HFFc6 (cell line): Measurements from ENCODE around the gene THEM5. TPM values are rescaled to one million over a fixed set of nuclear protein-coding genes. Genes with fewer than 3 reads are reported as not detected.
A peak's percentile ranks its signal among the peaks of the same experiment; 100 is the strongest.

ENCODE experiments used
- DNase-seq: peaks from one replicate; pipeline ENCODE4 v3.0.0-alpha.2; 2018
- H3K27ac Mint-ChIP-seq: 2 replicates; pipeline ENCODE4 v1.8.0; 2020; ENCODE audit warnings: mild to moderate bottlenecking, mixed read lengths
- H3K27me3 Mint-ChIP-seq: 2 replicates; pipeline ENCODE4 v1.8.0; 2021; ENCODE audit warnings: mild to moderate bottlenecking, moderate library complexity, mixed read lengths; ENCODE audit not compliant: insufficient read depth
- H3K36me3 Mint-ChIP-seq: 2 replicates; pipeline ENCODE4 v1.8.0; 2021; ENCODE audit warnings: low read depth, mixed read lengths
- H3K4me1 Mint-ChIP-seq: 2 replicates; pipeline ENCODE4 v1.8.0; 2020; ENCODE audit warnings: low read depth, mixed read lengths
- H3K4me3 Mint-ChIP-seq: 2 replicates; pipeline ENCODE4 v1.8.0; 2020; ENCODE audit warnings: mild to moderate bottlenecking, moderate library complexity, mixed read lengths
- H3K9me3 Mint-ChIP-seq: 2 replicates; pipeline ENCODE4 v1.8.0; 2020; ENCODE audit warnings: mild to moderate bottlenecking, mixed read lengths
- CTCF ChIP-seq: fragments of 200-600 bp; sonication (generic); IDR thresholded peaks from 2 replicates; pipeline ENCODE4 v1.5.0; 2021; ENCODE audit warnings: antibody characterized with exemption, mild to moderate bottlenecking
- total RNA-seq, 6 experiments: library from RNA; stranded (reverse); fragmentation: NEBNext Ultra II Directional; extraction: Animal tissue kit (Norgen Biotek cat#: 25700); gene quantifications; 2 replicates in 1 of 6; 3 replicates in 5 of 6; pipeline ENCODE4 v1.2.3, GENCODE V29; 2021

The THEM5 gene
- total RNA-seq, 6 experiments from 2014 or later: not detected

- no peak for TF ChIP-seq CTCF
- no peaks in the 10 kb centered on the region for H3K9me3 Mint-ChIP-seq
- peak overlapping the region; percentile 61 for H3K27ac Mint-ChIP-seq
- no peak overlapping the region for H3K4me3 Mint-ChIP-seq
- no peak for DNase-seq
- peaks cover 14% of the 10 kb centered on the region for H3K4me1 Mint-ChIP-seq
- no peaks in the 10 kb centered on the region for H3K36me3 Mint-ChIP-seq
- H3K27me3 Mint-ChIP-seq: peaks cover 15% of the 10 kb centered on the region
These were observed 13.8 kb upstream of the THEM5 start for GRCh38 chr1:151867321-151867720.

GRCh38 chr1:151864411-151864810, 10.9 kb upstream of the THEM5 start:
- no peaks in the 10 kb centered on the region for H3K36me3 Mint-ChIP-seq
- H3K27me3 Mint-ChIP-seq: peaks cover 22% of the 10 kb centered on the region
- H3K9me3 Mint-ChIP-seq: no peaks in the 10 kb centered on the region
- peaks cover 14% of the 10 kb centered on the region for H3K4me1 Mint-ChIP-seq
- H3K27ac Mint-ChIP-seq: no peak overlapping the region
- DNase-seq: no peak
- no peak for TF ChIP-seq CTCF
- H3K4me3 Mint-ChIP-seq: no peak overlapping the region

- H3K4me3 Mint-ChIP-seq: no peak overlapping the region
- no peak for DNase-seq
- TF ChIP-seq CTCF: no peak
- H3K36me3 Mint-ChIP-seq: no peaks in the 10 kb centered on the region
- H3K27me3 Mint-ChIP-seq: peaks cover 22% of the 10 kb centered on the region
- H3K4me1 Mint-ChIP-seq: peaks cover 14% of the 10 kb centered on the region
- H3K9me3 Mint-ChIP-seq: no peaks in the 10 kb centered on the region
- H3K27ac Mint-ChIP-seq: no peak overlapping the region
These were observed 9.1 kb upstream of the THEM5 start for GRCh38 chr1:151862604-151863003.

GRCh38 chr1:151860504-151861187, 7.1 kb upstream of the THEM5 start:
- DNase-seq: no peak
- no peak overlapping the region for H3K4me3 Mint-ChIP-seq
- H3K9me3 Mint-ChIP-seq: no peaks in the 10 kb centered on the region
- no peaks in the 10 kb centered on the region for H3K36me3 Mint-ChIP-seq
- H3K4me1 Mint-ChIP-seq: peaks cover 17% of the 10 kb centered on the region
- peaks cover 25% of the 10 kb centered on the region for H3K27me3 Mint-ChIP-seq
- no peak overlapping the region for H3K27ac Mint-ChIP-seq
- TF ChIP-seq CTCF: no peak

- Mint-ChIP-seq H3K27me3 (peaks cover 19% of the 10 kb centered on the region), H3K4me1 (peaks cover 20% of the 10 kb centered on the region), H3K9me3 (no peaks in the 10 kb centered on the region), H3K36me3 (no peaks in the 10 kb centered on the region), H3K4me3 (no peak overlapping the region), H3K27ac (no peak overlapping the region)
- no peak for DNase-seq
- TF ChIP-seq CTCF: no peak
These were observed 6.4 kb upstream of the THEM5 start for GRCh38 chr1:151859891-151860293.
